Effector memory CD8-positive, alpha-beta T cell (primary cell): ENCODE measurements around the gene C1orf115.
A peak's percentile ranks its signal among the peaks of the same experiment; 100 is the strongest.
"Not testable (repeated sequence)": the region's sequence is repeated elsewhere in the genome, so short reads cannot be mapped to it uniquely, and the experiment has no call there.

Source experiments
- ATAC-seq: fragments of 150-1000 bp; cut with Tn5 transposase; replicated peaks from 2 replicates; pipeline ENCODE4 v1.10.0; 2021; ENCODE audit warnings: mild to moderate bottlenecking, moderate library complexity
- DNase-seq, 3 experiments: peaks; one replicate each; pipeline ENCODE4 v3.0.0; 2021
- H3K27ac Mint-ChIP-seq, 2 donors: one replicate each; pipeline ENCODE4 v1.8.0; 2022; ENCODE audit warnings: mild to moderate bottlenecking in 2 of 2, mixed read lengths in 2 of 2, moderate library complexity in 2 of 2
- H3K27me3 Mint-ChIP-seq, 2 donors: one replicate each; pipeline ENCODE4 v1.8.0; 2022; ENCODE audit warnings: mixed read lengths in 2 of 2
- H3K36me3 Mint-ChIP-seq: one replicate; pipeline ENCODE4 v1.8.0; 2022; ENCODE audit warnings: mild to moderate bottlenecking, moderate library complexity, mixed read lengths; ENCODE audit not compliant: insufficient read depth
- H3K4me1 Mint-ChIP-seq, 2 donors: one replicate each; pipeline ENCODE4 v1.8.0; 2022; ENCODE audit warnings: low read depth in 2 of 2, mixed read lengths in 2 of 2
- H3K4me3 Mint-ChIP-seq, 2 donors: one replicate each; pipeline ENCODE4 v1.8.0; 2022; ENCODE audit warnings: mild to moderate bottlenecking in 2 of 2, mixed read lengths in 2 of 2, moderate library complexity in 2 of 2
- H3K9me3 Mint-ChIP-seq, 2 donors: one replicate each; pipeline ENCODE4 v1.8.0; 2022; ENCODE audit warnings: mixed read lengths in 2 of 2

Gene C1orf115

DNA sequence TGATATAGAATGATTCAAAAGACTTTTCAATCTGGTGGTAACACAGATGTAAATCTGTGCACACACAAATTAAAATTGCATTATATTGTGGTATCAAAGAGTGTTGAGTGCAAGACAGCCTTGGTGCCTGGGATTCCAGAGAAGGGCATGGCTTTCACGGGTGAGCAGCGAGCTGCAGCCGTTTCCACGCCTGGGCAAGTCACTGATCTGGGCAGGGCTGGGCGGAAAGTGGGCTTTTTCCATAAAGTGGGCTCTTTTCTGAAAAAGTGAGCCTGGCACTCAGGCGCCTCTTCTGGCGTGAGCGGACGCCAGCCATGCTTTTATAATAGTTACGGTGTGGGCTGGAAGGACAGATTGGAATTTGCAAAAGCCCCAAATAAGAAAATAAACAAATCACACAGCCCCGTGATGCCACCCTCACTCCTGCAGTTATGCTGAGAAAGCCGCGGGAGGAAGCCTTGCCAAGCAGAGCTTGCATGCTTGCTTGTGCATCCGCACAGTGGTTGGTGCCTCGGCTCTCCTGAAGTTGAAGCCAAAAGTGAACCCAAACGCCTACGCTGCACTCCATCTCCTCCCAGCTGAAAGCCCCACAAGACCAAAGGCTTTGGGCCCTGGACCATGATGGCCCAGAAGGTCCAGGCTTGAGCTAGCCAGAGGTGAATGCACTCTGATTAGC is 7.1 kb upstream of the C1orf115 start:
- H3K27ac Mint-ChIP-seq = no peak overlapping the region

DNA sequence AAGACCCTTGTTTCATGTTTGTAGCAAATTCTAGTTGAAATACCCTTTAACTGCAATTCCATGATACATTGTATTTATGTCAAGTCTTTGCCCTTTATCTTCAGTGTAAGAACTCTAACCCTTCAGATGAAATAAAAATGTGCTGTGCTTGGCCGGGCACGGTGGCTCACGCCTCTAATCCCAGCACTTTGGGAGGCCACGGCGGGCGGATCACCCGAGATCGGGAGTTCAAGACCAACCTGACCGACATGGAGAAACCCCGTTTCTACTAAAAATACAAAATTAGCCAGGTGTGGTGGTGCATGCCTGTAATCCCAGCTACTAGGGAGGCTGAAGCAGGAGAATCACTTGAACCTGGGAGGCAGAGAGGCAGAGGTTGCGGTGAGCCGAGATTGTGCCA is 6.4 kb upstream of the C1orf115 start:
- not testable (repeated sequence) for H3K4me3 Mint-ChIP-seq, H3K4me1 Mint-ChIP-seq, ATAC-seq, H3K27me3 Mint-ChIP-seq, H3K36me3 Mint-ChIP-seq, DNase-seq, H3K27ac Mint-ChIP-seq, H3K9me3 Mint-ChIP-seq

More for the DNA sequence above, 7.1 kb upstream of the C1orf115 start:
- peaks cover 5% of the 10 kb centered on the region for H3K36me3 Mint-ChIP-seq
- no peak for ATAC-seq
- H3K9me3 Mint-ChIP-seq = no peaks in the 10 kb centered on the region
- H3K4me1 Mint-ChIP-seq = no peaks in the 10 kb centered on the region
- no peak overlapping the region for H3K4me3 Mint-ChIP-seq
- no peaks in the 10 kb centered on the region for H3K27me3 Mint-ChIP-seq
- DNase-seq = no peak

DNA sequence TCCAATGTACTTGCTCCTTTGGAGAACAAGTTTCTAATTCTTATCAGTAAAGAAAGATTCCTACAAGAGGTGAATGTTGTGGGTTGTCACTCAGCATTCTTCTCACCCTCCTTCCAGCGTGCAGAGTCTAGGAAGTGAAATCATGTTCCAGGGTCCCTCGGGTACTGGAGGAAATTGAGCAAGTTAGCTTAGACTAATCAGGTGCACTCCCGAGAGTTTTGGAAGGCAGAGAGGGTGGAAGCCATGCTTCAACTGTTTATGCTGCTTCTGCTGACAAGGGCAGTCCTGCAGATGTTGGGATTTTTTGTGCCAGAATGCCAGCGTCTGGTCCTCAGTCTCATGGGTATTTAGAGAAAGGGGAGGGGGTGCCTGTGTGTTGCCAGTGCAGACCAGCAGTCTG is 5.3 kb upstream of the C1orf115 start:
- no peaks in the 10 kb centered on the region for H3K9me3 Mint-ChIP-seq
- no peak overlapping the region for H3K27ac Mint-ChIP-seq
- DNase-seq = no peak
- no peak overlapping the region for H3K4me3 Mint-ChIP-seq
- H3K4me1 Mint-ChIP-seq = peaks cover 3% of the 10 kb centered on the region in 2 donors
- peaks cover 6% of the 10 kb centered on the region in 2 donors for H3K27me3 Mint-ChIP-seq
- ATAC-seq = no peak
- H3K36me3 Mint-ChIP-seq = peaks cover 5% of the 10 kb centered on the region

GRCh38 chr1:220685879-220686278 is 4.3 kb upstream of the C1orf115 start:
- no peak overlapping the region for H3K4me3 Mint-ChIP-seq
- H3K9me3 Mint-ChIP-seq = no peaks in the 10 kb centered on the region
- ATAC-seq (no peak), DNase-seq (no peak)
- peaks cover 5% of the 10 kb centered on the region for H3K36me3 Mint-ChIP-seq
- H3K27ac Mint-ChIP-seq = no peak overlapping the region
- peaks cover 3 to 4% of the 10 kb centered on the region in 2 donors for H3K4me1 Mint-ChIP-seq
- peaks cover 8 to 10% of the 10 kb centered on the region in 2 donors for H3K27me3 Mint-ChIP-seq

GRCh38 chr1:220687809-220688208 is 2.4 kb upstream of the C1orf115 start:
- H3K27me3 Mint-ChIP-seq = peaks cover 8 to 19% of the 10 kb centered on the region in 2 donors
- H3K4me3 Mint-ChIP-seq = no peak overlapping the region
- H3K9me3 Mint-ChIP-seq = no peaks in the 10 kb centered on the region
- H3K36me3 Mint-ChIP-seq = peaks cover 5% of the 10 kb centered on the region
- H3K4me1 Mint-ChIP-seq = peaks cover 3 to 4% of the 10 kb centered on the region in 2 donors
- ATAC-seq (no peak), DNase-seq (no peak)
- H3K27ac Mint-ChIP-seq = no peak overlapping the region

DNA sequence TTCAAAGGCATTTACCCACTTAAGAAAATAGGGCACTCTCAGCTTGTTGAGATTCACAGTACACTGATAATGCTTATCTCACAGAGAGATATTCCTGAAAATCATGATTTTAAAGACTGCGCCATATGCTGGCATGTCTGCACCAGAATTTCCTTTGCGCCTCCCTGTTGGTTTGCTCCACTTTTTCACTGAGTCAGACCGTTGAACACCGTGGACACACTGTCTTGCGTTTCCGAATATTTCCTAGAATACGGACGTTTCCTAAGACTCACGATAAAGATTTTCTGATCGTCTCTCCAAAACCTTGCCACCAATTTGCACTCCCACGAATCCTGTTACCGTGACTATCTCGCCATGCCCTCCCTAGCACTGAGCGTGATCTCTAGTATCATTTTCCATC is 497 bp upstream of the C1orf115 start:
- peaks cover 3 to 4% of the 10 kb centered on the region in 2 donors for H3K4me1 Mint-ChIP-seq
- peaks cover 8 to 28% of the 10 kb centered on the region in 2 donors for H3K27me3 Mint-ChIP-seq
- H3K27ac Mint-ChIP-seq = no peak overlapping the region
- ATAC-seq = no peak
- no peak for DNase-seq
- H3K36me3 Mint-ChIP-seq = peaks cover 5% of the 10 kb centered on the region
- peak overlapping the region; percentile 61 to 71 for H3K4me3 Mint-ChIP-seq
- no peaks in the 10 kb centered on the region for H3K9me3 Mint-ChIP-seq

DNA sequence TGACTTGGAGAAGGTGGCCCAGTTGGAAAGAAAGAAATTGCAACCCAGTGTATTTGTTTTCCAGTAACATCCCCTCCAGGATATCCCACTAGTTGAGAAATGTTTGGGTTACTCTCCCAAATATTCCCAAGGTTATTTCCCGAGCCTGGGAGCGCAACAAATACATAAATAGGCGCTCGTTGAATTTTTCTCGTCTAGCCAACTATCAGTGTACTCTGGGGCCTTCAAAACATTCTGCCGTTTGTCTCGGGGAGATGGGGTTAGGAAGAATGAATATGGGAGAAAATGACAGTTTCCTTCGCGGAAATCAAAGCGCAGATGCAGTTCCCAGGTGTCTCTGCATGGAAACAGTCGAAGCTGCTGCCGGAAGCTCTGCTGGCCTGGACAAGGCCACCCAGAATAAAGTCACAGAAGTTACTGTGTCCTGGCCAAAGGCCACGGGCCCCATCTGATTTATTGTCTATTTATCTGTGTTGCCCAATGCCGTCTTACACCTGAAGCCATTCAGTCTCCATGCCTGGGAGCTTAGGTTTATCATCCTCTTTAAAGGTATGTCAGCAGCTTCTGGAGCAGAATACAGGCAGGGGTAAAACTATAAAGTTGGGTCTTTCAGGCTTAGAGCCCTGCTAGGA is 1.0 kb downstream of the C1orf115 start:
- Mint-ChIP-seq H3K4me1 (peaks cover 3 to 4% of the 10 kb centered on the region in 2 donors), H3K27ac (no peak overlapping the region), H3K27me3 (peaks cover 8 to 28% of the 10 kb centered on the region in 2 donors), H3K9me3 (no peaks in the 10 kb centered on the region), H3K36me3 (peaks cover 5% of the 10 kb centered on the region), H3K4me3 (peak overlapping the region in 1 of 2 donors; percentile 19)
- ATAC-seq = no peak
- DNase-seq = no peak

- no peak for DNase-seq
- no peak overlapping the region for H3K27ac Mint-ChIP-seq
- no peak overlapping the region for H3K4me3 Mint-ChIP-seq
- H3K4me1 Mint-ChIP-seq = peaks cover 3 to 4% of the 10 kb centered on the region in 2 donors
- H3K27me3 Mint-ChIP-seq = peaks cover 8 to 28% of the 10 kb centered on the region in 2 donors
- H3K36me3 Mint-ChIP-seq = no peaks in the 10 kb centered on the region
- no peaks in the 10 kb centered on the region for H3K9me3 Mint-ChIP-seq
- ATAC-seq = no peak
Measured at GRCh38 chr1:220692436-220693228, 2.5 kb downstream of the C1orf115 start.

DNA sequence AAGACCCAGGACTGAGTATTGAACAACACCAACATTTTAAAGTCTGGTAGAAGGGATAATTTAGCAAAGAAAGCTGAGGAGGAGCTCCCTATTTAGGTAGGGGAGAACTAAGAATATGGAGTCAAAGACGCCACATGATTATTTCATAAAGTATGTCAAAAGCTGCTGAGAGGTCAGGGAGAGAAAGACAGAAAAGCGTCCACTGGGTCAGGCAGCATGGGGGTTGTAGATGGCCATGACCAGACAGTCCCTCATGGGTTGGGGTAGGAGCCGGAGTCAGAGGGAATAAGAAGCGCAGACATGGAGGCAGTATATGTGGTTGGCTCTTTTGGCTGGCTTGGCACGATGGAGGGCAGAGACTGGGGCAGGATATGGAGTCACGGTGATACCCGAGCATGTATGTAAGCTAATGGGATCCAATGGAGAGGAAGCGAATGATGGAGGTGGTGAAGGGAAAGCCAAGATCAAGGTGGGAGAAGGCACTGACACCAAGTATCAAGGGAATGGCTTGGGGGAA is 4.8 kb downstream of the C1orf115 start:
- Mint-ChIP-seq H3K27ac (no peak overlapping the region), H3K4me3 (no peak overlapping the region), H3K36me3 (no peaks in the 10 kb centered on the region), H3K9me3 (no peaks in the 10 kb centered on the region), H3K4me1 (peaks cover under 1% of the 10 kb centered on the region in 2 donors), H3K27me3 (peaks cover 2 to 29% of the 10 kb centered on the region in 2 donors)
- ATAC-seq = no peak
- DNase-seq = no peak

GRCh38 chr1:220695426-220695825 is 5.3 kb downstream of the C1orf115 start:
- Mint-ChIP-seq H3K9me3 (no peaks in the 10 kb centered on the region), H3K27me3 (peaks cover 0 to 26% of the 10 kb centered on the region in 2 donors), H3K4me1 (no peaks in the 10 kb centered on the region), H3K36me3 (no peaks in the 10 kb centered on the region), H3K4me3 (no peak overlapping the region), H3K27ac (no peak overlapping the region)
- DNase-seq (no peak), ATAC-seq (no peak)

- no peaks in the 10 kb centered on the region for H3K9me3 Mint-ChIP-seq
- H3K27ac Mint-ChIP-seq = no peak overlapping the region
- H3K4me1 Mint-ChIP-seq = no peaks in the 10 kb centered on the region
- no peak for DNase-seq
- H3K4me3 Mint-ChIP-seq = no peak overlapping the region
- no peak for ATAC-seq
- H3K27me3 Mint-ChIP-seq = peaks cover 0 to 26% of the 10 kb centered on the region in 2 donors
- H3K36me3 Mint-ChIP-seq = no peaks in the 10 kb centered on the region
Measured at GRCh38 chr1:220696226-220696862, 6.2 kb downstream of the C1orf115 start.

- H3K9me3 Mint-ChIP-seq = no peaks in the 10 kb centered on the region
- H3K27me3 Mint-ChIP-seq = peaks cover 0 to 27% of the 10 kb centered on the region in 2 donors
- DNase-seq (no peak), ATAC-seq (no peak)
- H3K36me3 Mint-ChIP-seq = no peaks in the 10 kb centered on the region
- H3K4me3 Mint-ChIP-seq = no peak overlapping the region
- H3K27ac Mint-ChIP-seq = no peak overlapping the region
- no peaks in the 10 kb centered on the region for H3K4me1 Mint-ChIP-seq
Measured at GRCh38 chr1:220696863-220697231, 6.7 kb downstream of the C1orf115 start.

- Mint-ChIP-seq H3K4me1 (no peaks in the 10 kb centered on the region), H3K9me3 (no peaks in the 10 kb centered on the region), H3K27ac (peak overlapping the region in 1 of 2 donors; percentile 60), H3K27me3 (peaks cover 5 to 28% of the 10 kb centered on the region in 2 donors), H3K4me3 (no peak overlapping the region), H3K36me3 (no peaks in the 10 kb centered on the region)
- DNase-seq (no peak), ATAC-seq (no peak)
Measured at GRCh38 chr1:220697326-220697725, 7.2 kb downstream of the C1orf115 start.
